ENCODE data around the gene RPL36A. TPM values are rescaled to one million over a fixed set of nuclear protein-coding genes. Genes with fewer than 3 reads are reported as not detected.

Gene RPL36A
- total and polyA plus RNA-seq, 2 of the 13 experiments (the other 11 are each of a cell fraction or from before 2014, with no cell fraction given): 1,152 to 1,716 TPM

DNA sequence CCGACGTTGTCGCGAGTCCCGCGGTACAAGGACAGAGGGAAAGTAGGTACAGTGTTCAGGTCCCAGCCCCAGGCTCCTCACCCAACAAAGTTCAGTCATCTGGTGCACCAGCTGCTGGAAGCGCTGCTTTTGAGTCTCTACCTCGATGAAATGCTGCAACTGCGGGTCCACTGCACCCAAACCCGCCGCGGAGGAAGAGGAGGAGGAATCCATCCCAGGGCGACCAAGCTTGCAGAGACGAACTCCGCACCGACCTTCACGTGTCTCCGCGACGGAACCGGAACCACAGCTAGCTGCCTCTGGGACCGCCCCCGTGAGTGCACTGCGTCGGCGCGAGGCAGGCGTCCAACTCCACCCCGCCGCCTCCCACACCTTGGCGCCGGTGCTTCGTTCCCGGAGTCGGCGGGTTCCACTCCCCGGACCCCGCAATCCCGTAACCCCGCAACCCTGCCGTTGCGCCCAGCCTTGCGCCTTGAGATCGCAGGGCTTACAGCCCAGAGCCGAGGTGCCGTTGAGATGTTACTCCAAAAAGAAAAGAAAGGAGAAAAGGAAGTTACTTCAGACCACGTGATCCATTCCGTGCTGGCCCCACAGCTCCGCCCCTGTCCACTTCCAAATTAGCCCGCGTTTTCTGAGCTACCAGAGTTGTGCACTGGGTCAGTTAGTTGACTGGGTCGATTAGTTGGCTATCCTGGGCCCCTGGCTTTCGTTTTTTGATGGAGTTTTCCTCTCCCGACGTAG, 42.2 kb upstream of the RPL36A start, which contains the start of gene TIMM8A (continued):
- TF ChIP-seq ZBTB26 (CRISPR knock-in tag; IDR thresholded peaks at IDR 0.05; ENCODE audit: borderline replicate concordance) (0 out of 2 replicates have a peak, but pooled peaks have one; percentile 25), POLR2G (IDR thresholded peaks at IDR 0.05; ENCODE audit: low read depth, low read length) (peak; percentile 78), NR1H2 (CRISPR knock-in tag; IDR thresholded peaks at IDR 0.05; ENCODE audit: borderline replicate concordance, low read depth) (no peak), ARID4A (CRISPR knock-in tag; IDR thresholded peaks at IDR 0.05; ENCODE audit: borderline replicate concordance) (peak; percentile 78), GABPB1 (CRISPR knock-in tag; IDR thresholded peaks at IDR 0.05) (peak; percentile 93), ZNF441 (CRISPR knock-in tag; IDR thresholded peaks at IDR 0.05; ENCODE audit: borderline replicate concordance) (peak; percentile 96), ZNF44 (CRISPR knock-in tag; IDR thresholded peaks at IDR 0.05) (no peak), ZBTB7B (CRISPR knock-in tag; IDR thresholded peaks at IDR 0.05) (no peak), ZNF792 (CRISPR knock-in tag; IDR thresholded peaks at IDR 0.05) (no peak; the same call in 1 of the 2 replicates), MXD4 (CRISPR knock-in tag; IDR thresholded peaks at IDR 0.05) (peak; percentile 83), EED (CRISPR knock-in tag; IDR thresholded peaks at IDR 0.05) (no peak), ZBTB21 (CRISPR knock-in tag; IDR thresholded peaks at IDR 0.05) (no peak), ARID2 (CRISPR knock-in tag; IDR thresholded peaks at IDR 0.05; ENCODE audit: borderline replicate concordance) (no peak), FOXC1 (CRISPR knock-in tag; IDR thresholded peaks at IDR 0.05; ENCODE audit: borderline replicate concordance) (0 out of 2 replicates have a peak, but pooled peaks have one; percentile 37), ZNF274 (CRISPR knock-in tag; IDR thresholded peaks at IDR 0.05) (no peak)
- TF ChIP-seq, protein P1, sequence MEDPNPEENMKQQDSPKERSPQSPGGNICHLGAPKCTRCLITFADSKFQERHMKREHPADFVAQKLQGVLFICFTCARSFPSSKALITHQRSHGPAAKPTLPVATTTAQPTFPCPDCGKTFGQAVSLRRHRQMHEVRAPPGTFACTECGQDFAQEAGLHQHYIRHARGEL (CRISPR knock-in tag; IDR thresholded peaks at IDR 0.05): no peak
- TF ChIP-seq, protein P2, sequence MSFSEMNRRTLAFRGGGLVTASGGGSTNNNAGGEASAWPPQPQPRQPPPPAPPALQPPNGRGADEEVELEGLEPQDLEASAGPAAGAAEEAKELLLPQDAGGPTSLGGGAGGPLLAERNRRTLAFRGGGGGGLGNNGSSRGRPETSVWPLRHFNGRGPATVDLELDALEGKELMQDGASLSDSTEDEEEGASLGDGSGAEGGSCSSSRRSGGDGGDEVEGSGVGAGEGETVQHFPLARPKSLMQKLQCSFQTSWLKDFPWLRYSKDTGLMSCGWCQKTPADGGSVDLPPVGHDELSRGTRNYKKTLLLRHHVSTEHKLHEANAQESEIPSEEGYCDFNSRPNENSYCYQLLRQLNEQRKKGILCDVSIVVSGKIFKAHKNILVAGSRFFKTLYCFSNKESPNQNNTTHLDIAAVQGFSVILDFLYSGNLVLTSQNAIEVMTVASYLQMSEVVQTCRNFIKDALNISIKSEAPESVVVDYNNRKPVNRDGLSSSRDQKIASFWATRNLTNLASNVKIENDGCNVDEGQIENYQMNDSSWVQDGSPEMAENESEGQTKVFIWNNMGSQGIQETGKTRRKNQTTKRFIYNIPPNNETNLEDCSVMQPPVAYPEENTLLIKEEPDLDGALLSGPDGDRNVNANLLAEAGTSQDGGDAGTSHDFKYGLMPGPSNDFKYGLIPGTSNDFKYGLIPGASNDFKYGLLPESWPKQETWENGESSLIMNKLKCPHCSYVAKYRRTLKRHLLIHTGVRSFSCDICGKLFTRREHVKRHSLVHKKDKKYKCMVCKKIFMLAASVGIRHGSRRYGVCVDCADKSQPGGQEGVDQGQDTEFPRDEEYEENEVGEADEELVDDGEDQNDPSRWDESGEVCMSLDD (CRISPR knock-in tag; IDR thresholded peaks at IDR 0.05; ENCODE audit: borderline replicate concordance): no peak
